ENCODE data around the gene CHCHD5. TPM values are rescaled to one million over a fixed set of nuclear protein-coding genes. Genes with fewer than 3 reads are reported as not detected.
"Not testable (repeated sequence)": the region's sequence is repeated elsewhere in the genome, so short reads cannot be mapped to it uniquely, and the experiment has no call there.

The CHCHD5 gene
- total and polyA plus RNA-seq, 7 experiments from 2014 or later: 17.4 to 67.3 (median 21.3) TPM

GRCh38 chr2:112542123-112542983 lies 42.1 kb upstream of the CHCHD5 start, which contains the start of gene POLR1B:
Gene POLR1B (plus strand): TSS chr2:112542465. CDS start chr2:112542495, 30 bp downstream.
- ATAC-seq: peak; percentile 88
- H3K9me3 ChIP-seq (ENCODE audit: control insufficient read depth in 2 of 3, low read length in 3 of 3): no peaks in the 10 kb centered on the region
- peaks cover 12 to 24% (median 19%) of the 10 kb centered on the region in 7 donors for H3K4me1 Mint-ChIP-seq
- H3K4me3 Mint-ChIP-seq: no peak within 1 kb of the TSS
- peak within 1 kb of the TSS; percentile 89 for H3K27ac ChIP-seq (ENCODE audit: low read depth, low read length)
- H3K36me3 Mint-ChIP-seq: peaks cover 0 to 13% (median 4%) of the 10 kb centered on the region in 5 donors
- intact Hi-C loops (cut with micrococcal nuclease): loop anchor here (1.0 to 5.0 kb wide), 11 partner anchors 42 to 658 kb away; partner anchors contain the start of genes CHCHD5 (in 2 of the 2), SLC20A1 (in 2 of the 2), TMEM87B (in 2 of the 2) and ANAPC1 (in 1 of the 2)
- H3K27me3 ChIP-seq (ENCODE audit: control insufficient read depth in 2 of 2, insufficient read depth in 2 of 2, low read length in 2 of 2): no peaks in the 10 kb centered on the region
- peak within 1 kb of the TSS in 1 of 9 donors; percentile 98 for H3K27ac Mint-ChIP-seq
- peak within 1 kb of the TSS; percentile 95 for H3K4me3 ChIP-seq (ENCODE audit: low read length)
- ChIA-PET CTCF (no interaction called here), POLR2A (interaction anchor here (0.6 kb wide), 1 partner anchor 355 kb away, joined by 3 read pairs; no protein-coding TSS in a partner anchor)
- peaks cover 14 to 15% of the 10 kb centered on the region in 2 donors for H3K4me1 ChIP-seq (ENCODE audit: control insufficient read depth in 2 of 2, insufficient read depth in 2 of 2, low read length in 2 of 2)
- peaks cover 0 to 4% (median 0%) of the 10 kb centered on the region in 11 donors for H3K9me3 Mint-ChIP-seq
- no peaks in the 10 kb centered on the region for H3K27me3 Mint-ChIP-seq
- DNase-seq: peak in 8 of 9 donors; percentile 57 to 81 (median 77)
- peaks cover 0 to 15% (median 6%) of the 10 kb centered on the region in 3 experiments for H3K36me3 ChIP-seq (ENCODE audit: control insufficient read depth in 2 of 3, insufficient read depth in 3 of 3, low read length in 3 of 3)

GRCh38 chr2:112542984-112543661 lies 41.3 kb upstream of the CHCHD5 start:
- intact Hi-C loops (cut with micrococcal nuclease): loop anchor here (1.0 to 5.0 kb wide), 11 partner anchors 41 to 659 kb away; partner anchors contain the start of genes CHCHD5 (in 2 of the 2), SLC20A1 (in 2 of the 2), TMEM87B (in 2 of the 2) and ANAPC1 (in 1 of the 2)
- ChIA-PET POLR2A (interaction anchor here (0.6 kb wide), 2 partner anchors 27 to 41 kb away, joined by 3 to 4 read pairs; partner anchors contain the start of gene CHCHD5), CTCF (interaction anchor here (0.5 to 1.1 kb wide), 2 partner anchors 84 to 94 kb away, joined by 3 to 4 read pairs; no protein-coding TSS in a partner anchor)
- H3K36me3 Mint-ChIP-seq: peaks cover 0 to 16% (median 5%) of the 10 kb centered on the region in 5 donors
- Histone ChIP-seq H3K9me3 (ENCODE audit: control insufficient read depth in 2 of 3, low read length in 3 of 3) (no peaks in the 10 kb centered on the region), H3K27ac (ENCODE audit: low read depth, low read length) (peak overlapping the region; percentile 89), H3K36me3 (ENCODE audit: control insufficient read depth in 2 of 3, insufficient read depth in 3 of 3, low read length in 3 of 3) (peaks cover 0 to 23% (median 8%) of the 10 kb centered on the region in 3 experiments), H3K4me1 (ENCODE audit: control insufficient read depth in 2 of 2, insufficient read depth in 2 of 2, low read length in 2 of 2) (peaks cover 14 to 15% of the 10 kb centered on the region in 2 donors), H3K27me3 (ENCODE audit: control insufficient read depth in 2 of 2, insufficient read depth in 2 of 2, low read length in 2 of 2) (no peaks in the 10 kb centered on the region), H3K4me3 (ENCODE audit: low read length) (peak overlapping the region; percentile 95)
- H3K27ac Mint-ChIP-seq: no peak overlapping the region
- DNase-seq (no peak), ATAC-seq (no peak)
- H3K4me1 Mint-ChIP-seq: peaks cover 12 to 25% (median 19%) of the 10 kb centered on the region in 7 donors
- no peak overlapping the region for H3K4me3 Mint-ChIP-seq
- peaks cover 0 to 4% (median 0%) of the 10 kb centered on the region in 11 donors for H3K9me3 Mint-ChIP-seq
- no peaks in the 10 kb centered on the region for H3K27me3 Mint-ChIP-seq

GRCh38 chr2:112547333-112547732 lies 37.1 kb upstream of the CHCHD5 start:
- peaks cover 7 to 9% of the 10 kb centered on the region in 2 donors for H3K4me1 ChIP-seq (ENCODE audit: control insufficient read depth in 2 of 2, insufficient read depth in 2 of 2, low read length in 2 of 2)
- H3K36me3 ChIP-seq (ENCODE audit: control insufficient read depth in 2 of 3, insufficient read depth in 3 of 3, low read length in 3 of 3): peaks cover 7 to 59% (median 21%) of the 10 kb centered on the region in 3 experiments
- no peak overlapping the region for H3K4me3 ChIP-seq (ENCODE audit: low read length)
- no peak for DNase-seq
- no peaks in the 10 kb centered on the region for H3K9me3 ChIP-seq (ENCODE audit: control insufficient read depth in 2 of 3, low read length in 3 of 3)
- no peaks in the 10 kb centered on the region for H3K9me3 Mint-ChIP-seq
- no peak overlapping the region for H3K4me3 Mint-ChIP-seq
- no peaks in the 10 kb centered on the region for H3K27me3 ChIP-seq (ENCODE audit: control insufficient read depth in 2 of 2, insufficient read depth in 2 of 2, low read length in 2 of 2)
- ATAC-seq: no peak
- H3K36me3 Mint-ChIP-seq: peaks cover 16 to 44% (median 31%) of the 10 kb centered on the region in 5 donors
- ChIA-PET POLR2A (interaction anchor here (0.6 to 1.0 kb wide), 2 partner anchors 13 to 273 kb away, joined by 3 read pairs; no protein-coding TSS in a partner anchor), CTCF (no interaction called here)
- intact Hi-C loops (cut with micrococcal nuclease): no loop called here
- H3K27me3 Mint-ChIP-seq: no peaks in the 10 kb centered on the region
- H3K4me1 Mint-ChIP-seq: peaks cover 4 to 25% (median 9%) of the 10 kb centered on the region in 7 donors
- no peak overlapping the region for H3K27ac Mint-ChIP-seq
- H3K27ac ChIP-seq (ENCODE audit: low read depth, low read length): no peak overlapping the region

- H3K27me3 Mint-ChIP-seq: no peaks in the 10 kb centered on the region
- H3K4me1 Mint-ChIP-seq: peaks cover 4 to 25% (median 9%) of the 10 kb centered on the region in 7 donors
Observed at GRCh38 chr2:112548980-112549379, 35.4 kb upstream of the CHCHD5 start.

GRCh38 chr2:112566104-112566503 lies 18.3 kb upstream of the CHCHD5 start:
- peaks cover 0 to 12% (median 0%) of the 10 kb centered on the region in 7 donors for H3K4me1 Mint-ChIP-seq
- no peak for DNase-seq
- peaks cover 34 to 81% (median 55%) of the 10 kb centered on the region in 5 donors for H3K36me3 Mint-ChIP-seq
- intact Hi-C loops (cut with micrococcal nuclease): no loop called here
- peaks cover 0 to 20% (median 8%) of the 10 kb centered on the region in 11 donors for H3K9me3 Mint-ChIP-seq
- H3K4me1 ChIP-seq (ENCODE audit: control insufficient read depth in 2 of 2, insufficient read depth in 2 of 2, low read length in 2 of 2): no peaks in the 10 kb centered on the region
- CTCF ChIA-PET: no interaction called here
- no peak overlapping the region for H3K27ac ChIP-seq (ENCODE audit: low read depth, low read length)
- no peaks in the 10 kb centered on the region for H3K27me3 ChIP-seq (ENCODE audit: control insufficient read depth in 2 of 2, insufficient read depth in 2 of 2, low read length in 2 of 2)
- peak overlapping the region in 1 of 9 donors; percentile 29 for H3K27ac Mint-ChIP-seq
- POLR2A ChIA-PET: interaction anchor here (0.6 kb wide), 1 partner anchor 11 kb away, joined by 3 read pairs; no protein-coding TSS in a partner anchor
- no peaks in the 10 kb centered on the region for H3K27me3 Mint-ChIP-seq
- peaks cover 11 to 83% (median 27%) of the 10 kb centered on the region in 3 experiments for H3K36me3 ChIP-seq (ENCODE audit: control insufficient read depth in 2 of 3, insufficient read depth in 3 of 3, low read length in 3 of 3)
- H3K9me3 ChIP-seq (ENCODE audit: control insufficient read depth in 2 of 3, low read length in 3 of 3): peaks cover 0 to 10% (median 0%) of the 10 kb centered on the region in 3 experiments
- no peak for ATAC-seq
- no peak overlapping the region for H3K4me3 ChIP-seq (ENCODE audit: low read length)
- H3K4me3 Mint-ChIP-seq: no peak overlapping the region

More at GRCh38 chr2:112548980-112549379, 35.4 kb upstream of the CHCHD5 start:
- DNase-seq: no peak
- POLR2A ChIA-PET: no interaction called here
- intact Hi-C loops (cut with micrococcal nuclease): no loop called here
- H3K27ac ChIP-seq (ENCODE audit: low read depth, low read length): no peak overlapping the region
- no peaks in the 10 kb centered on the region for H3K9me3 ChIP-seq (ENCODE audit: control insufficient read depth in 2 of 3, low read length in 3 of 3)
- Mint-ChIP-seq H3K27ac (no peak overlapping the region), H3K36me3 (peaks cover 23 to 59% (median 38%) of the 10 kb centered on the region in 5 donors), H3K4me3 (no peak overlapping the region), H3K9me3 (no peaks in the 10 kb centered on the region)
- CTCF ChIA-PET: no interaction called here
- no peak overlapping the region for H3K4me3 ChIP-seq (ENCODE audit: low read length)
- no peaks in the 10 kb centered on the region for H3K27me3 ChIP-seq (ENCODE audit: control insufficient read depth in 2 of 2, insufficient read depth in 2 of 2, low read length in 2 of 2)
- H3K4me1 ChIP-seq (ENCODE audit: control insufficient read depth in 2 of 2, insufficient read depth in 2 of 2, low read length in 2 of 2): no peaks in the 10 kb centered on the region
- ATAC-seq: no peak
- peaks cover 16 to 75% (median 25%) of the 10 kb centered on the region in 3 experiments for H3K36me3 ChIP-seq (ENCODE audit: control insufficient read depth in 2 of 3, insufficient read depth in 3 of 3, low read length in 3 of 3)

GRCh38 chr2:112566508-112566907 lies 17.9 kb upstream of the CHCHD5 start:
- H3K9me3 ChIP-seq (ENCODE audit: control insufficient read depth in 2 of 3, low read length in 3 of 3); H3K27ac ChIP-seq (ENCODE audit: low read depth, low read length); CTCF ChIA-PET; ATAC-seq; H3K27me3 Mint-ChIP-seq; POLR2A ChIA-PET; H3K27ac Mint-ChIP-seq; DNase-seq; intact Hi-C loops (cut with micrococcal nuclease); H3K4me3 ChIP-seq (ENCODE audit: low read length); H3K4me1 ChIP-seq (ENCODE audit: control insufficient read depth in 2 of 2, insufficient read depth in 2 of 2, low read length in 2 of 2); H3K27me3 ChIP-seq (ENCODE audit: control insufficient read depth in 2 of 2, insufficient read depth in 2 of 2, low read length in 2 of 2); H3K4me3 Mint-ChIP-seq: not testable (repeated sequence)
- peaks cover 0 to 12% (median 0%) of the 10 kb centered on the region in 7 donors for H3K4me1 Mint-ChIP-seq
- H3K9me3 Mint-ChIP-seq: peaks cover 0 to 20% (median 8%) of the 10 kb centered on the region in 11 donors
- H3K36me3 ChIP-seq (ENCODE audit: control insufficient read depth in 2 of 3, insufficient read depth in 3 of 3, low read length in 3 of 3): peaks cover 14 to 83% (median 27%) of the 10 kb centered on the region in 3 experiments
- peaks cover 34 to 81% (median 56%) of the 10 kb centered on the region in 5 donors for H3K36me3 Mint-ChIP-seq
